IPS-18a (cell line): ENCODE measurements around the gene RCC2.
"Not testable (repeated sequence)": the region's sequence is repeated elsewhere in the genome, so short reads cannot be mapped to it uniquely, and the experiment has no call there.

Experiments used
- H3K27ac ChIP-seq: one replicate; pipeline ENCODE4 v1.5.1; 2013; ENCODE audit warnings: low read length
- H3K27me3 ChIP-seq: one replicate; pipeline ENCODE4 v1.6.1; 2013; ENCODE audit warnings: mild to moderate bottlenecking, low read length; ENCODE audit not compliant: control insufficient read depth, insufficient read depth
- H3K36me3 ChIP-seq: one replicate; pipeline ENCODE4 v1.6.1; 2013; ENCODE audit warnings: low read depth, low read length; ENCODE audit not compliant: control insufficient read depth
- H3K4me1 ChIP-seq: one replicate; pipeline ENCODE4 v1.6.1; 2013; ENCODE audit warnings: low read depth, low read length; ENCODE audit not compliant: control insufficient read depth
- H3K4me3 ChIP-seq: one replicate; pipeline ENCODE4 v1.5.1; 2013; ENCODE audit warnings: low read length
- H3K9ac ChIP-seq: one replicate; pipeline ENCODE4 v1.6.1; 2013; ENCODE audit warnings: mild to moderate bottlenecking, low read length, moderate library complexity
- H3K9me3 ChIP-seq: one replicate; pipeline ENCODE4 v1.6.1; 2013; ENCODE audit warnings: low read depth, low read length; ENCODE audit not compliant: control insufficient read depth

RCC2 gene

DNA sequence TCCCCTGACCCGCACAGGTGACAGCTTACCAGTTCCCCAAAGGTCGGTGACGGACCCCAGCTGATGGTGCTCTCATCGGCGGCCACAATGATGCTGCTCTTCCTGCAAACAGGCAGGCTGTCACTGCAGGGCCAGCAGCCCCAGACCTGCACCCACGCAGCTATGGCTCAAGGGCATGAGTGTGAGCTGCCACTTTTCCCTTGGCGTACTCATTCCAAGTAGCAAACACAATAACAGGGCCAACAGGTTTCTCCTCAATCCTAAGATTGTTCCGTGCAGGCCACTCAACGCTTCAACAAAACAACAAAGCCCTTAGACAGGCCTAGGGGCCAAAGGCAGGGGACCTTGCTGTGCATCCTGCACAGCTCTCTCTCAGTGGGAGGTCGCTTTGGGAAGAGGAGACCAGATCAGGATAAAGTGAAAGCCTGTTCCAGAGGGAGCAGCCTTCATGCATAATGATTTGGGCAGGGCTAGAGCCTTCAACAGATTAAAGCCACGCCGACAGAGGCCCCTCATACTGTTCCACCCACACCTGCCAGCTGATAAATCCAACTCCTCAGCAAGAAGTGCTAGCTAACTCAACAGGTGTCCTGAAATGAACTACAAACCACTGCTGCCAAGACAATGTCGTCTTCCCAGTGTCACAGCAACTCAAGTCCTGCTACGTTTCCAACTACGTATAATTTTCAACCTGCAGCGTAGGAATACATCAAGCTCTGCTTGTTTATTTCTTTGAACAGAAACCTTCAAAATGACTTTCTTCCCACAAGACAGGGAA lies 27.2 kb downstream of the RCC2 start:
- Histone ChIP-seq H3K4me3 (no peak overlapping the region), H3K27ac (no peak overlapping the region), H3K27me3 (no peaks in the 10 kb centered on the region), H3K36me3 (peaks cover 97% of the 10 kb centered on the region), H3K9ac (no peak overlapping the region), H3K9me3 (no peaks in the 10 kb centered on the region), H3K4me1 (peaks cover 4% of the 10 kb centered on the region)

DNA sequence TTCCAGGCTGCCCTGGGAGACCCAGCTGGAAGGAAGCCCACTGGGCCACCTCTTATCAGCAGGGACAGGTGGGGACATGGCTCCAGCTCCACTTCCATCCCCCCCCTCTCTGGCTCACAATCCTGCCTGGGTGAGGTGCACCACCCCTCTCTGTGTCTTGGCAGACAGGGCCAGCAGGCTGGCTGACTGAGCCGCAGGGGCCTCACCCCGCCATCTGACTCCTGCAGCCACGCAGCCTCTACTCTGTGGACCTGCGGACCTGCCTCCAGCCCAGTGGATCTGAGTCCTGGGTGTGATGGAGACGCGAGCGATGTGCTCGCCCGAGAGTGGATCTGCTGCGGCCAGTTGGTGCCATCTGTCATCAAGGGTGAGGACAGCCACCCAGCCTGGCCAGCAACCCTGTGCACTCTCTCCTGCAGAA lies 30.1 kb downstream of the RCC2 start:
- H3K27ac ChIP-seq: no peak overlapping the region
- H3K36me3 ChIP-seq: peaks cover 74% of the 10 kb centered on the region
- peaks cover 4% of the 10 kb centered on the region for H3K4me1 ChIP-seq
- no peak overlapping the region for H3K4me3 ChIP-seq
- H3K9ac ChIP-seq: no peak overlapping the region
- no peaks in the 10 kb centered on the region for H3K27me3 ChIP-seq
- no peaks in the 10 kb centered on the region for H3K9me3 ChIP-seq

DNA sequence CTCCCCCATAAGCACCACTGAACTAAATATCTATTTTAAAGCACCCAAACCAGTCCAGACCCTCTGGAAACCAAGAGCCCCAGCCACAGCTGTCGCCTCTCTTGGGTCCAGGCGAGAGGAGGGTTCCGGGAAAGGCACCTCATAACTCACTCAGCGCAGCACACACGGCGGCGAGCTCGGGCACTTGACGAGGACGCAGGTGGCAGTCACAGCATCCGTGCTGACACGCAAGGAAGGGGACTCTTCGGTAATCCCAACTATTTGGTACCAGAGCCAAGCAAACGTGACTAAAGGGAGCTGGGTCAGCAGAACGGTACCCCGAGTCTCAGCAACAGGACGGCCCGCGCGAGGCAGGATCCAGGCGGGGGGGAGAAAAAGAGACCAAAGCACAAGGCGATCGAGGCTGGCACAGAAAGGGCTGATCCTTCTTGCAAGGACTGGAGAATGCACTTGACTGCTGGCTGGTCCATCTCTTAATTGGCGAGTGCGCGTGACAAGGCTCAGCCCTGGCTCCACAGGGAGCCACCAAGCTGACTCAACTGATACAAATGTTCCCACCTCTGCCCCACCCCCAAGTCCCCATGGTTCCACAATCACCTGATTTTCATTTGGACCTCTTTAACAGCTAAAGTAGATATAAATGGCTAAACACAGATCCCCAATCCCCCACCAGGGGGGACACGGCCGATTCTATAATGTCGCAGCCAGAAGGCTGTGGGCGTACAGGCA lies 31.5 kb downstream of the RCC2 start:
- not testable (repeated sequence) for H3K27me3 ChIP-seq, H3K4me1 ChIP-seq, H3K4me3 ChIP-seq, H3K27ac ChIP-seq, H3K9me3 ChIP-seq, H3K9ac ChIP-seq
- H3K36me3 ChIP-seq: peaks cover 60% of the 10 kb centered on the region

DNA sequence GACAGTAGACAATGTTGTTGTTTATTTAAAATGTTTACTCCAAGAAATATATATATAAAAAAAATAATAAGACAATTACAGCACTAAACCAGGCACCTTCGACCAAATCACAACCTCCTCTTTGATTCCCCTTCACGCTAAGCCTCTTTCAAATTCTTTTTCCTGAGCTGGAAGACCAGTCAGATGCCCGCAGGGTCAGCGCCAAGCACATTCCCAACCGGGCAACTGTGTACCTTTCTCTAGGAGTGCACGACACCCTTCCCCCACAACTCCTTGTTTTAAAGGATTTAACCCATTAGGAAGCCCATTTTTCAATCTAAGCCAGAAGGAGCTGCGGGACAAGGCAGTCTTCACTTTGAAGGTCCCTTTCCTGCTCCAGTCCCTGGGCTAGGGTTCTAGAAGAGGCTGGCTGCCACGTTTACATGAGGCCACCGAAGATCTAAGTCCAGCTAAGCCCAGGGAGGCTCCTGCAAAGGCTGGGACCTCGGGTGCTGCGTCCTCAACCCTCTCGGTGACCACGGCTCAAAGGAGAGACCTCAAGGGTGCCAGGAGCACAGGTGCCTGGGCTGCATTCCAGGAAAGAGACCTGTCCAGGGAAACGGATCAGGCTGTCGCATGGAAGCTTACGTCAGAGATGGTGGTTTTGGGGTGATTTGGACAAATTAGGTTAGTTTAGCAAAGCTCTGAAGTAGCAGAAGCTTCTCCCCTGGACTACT lies 32.6 kb downstream of the RCC2 start:
- H3K27me3 ChIP-seq, H3K4me1 ChIP-seq: not testable (repeated sequence)
- peaks cover 50% of the 10 kb centered on the region for H3K36me3 ChIP-seq

DNA sequence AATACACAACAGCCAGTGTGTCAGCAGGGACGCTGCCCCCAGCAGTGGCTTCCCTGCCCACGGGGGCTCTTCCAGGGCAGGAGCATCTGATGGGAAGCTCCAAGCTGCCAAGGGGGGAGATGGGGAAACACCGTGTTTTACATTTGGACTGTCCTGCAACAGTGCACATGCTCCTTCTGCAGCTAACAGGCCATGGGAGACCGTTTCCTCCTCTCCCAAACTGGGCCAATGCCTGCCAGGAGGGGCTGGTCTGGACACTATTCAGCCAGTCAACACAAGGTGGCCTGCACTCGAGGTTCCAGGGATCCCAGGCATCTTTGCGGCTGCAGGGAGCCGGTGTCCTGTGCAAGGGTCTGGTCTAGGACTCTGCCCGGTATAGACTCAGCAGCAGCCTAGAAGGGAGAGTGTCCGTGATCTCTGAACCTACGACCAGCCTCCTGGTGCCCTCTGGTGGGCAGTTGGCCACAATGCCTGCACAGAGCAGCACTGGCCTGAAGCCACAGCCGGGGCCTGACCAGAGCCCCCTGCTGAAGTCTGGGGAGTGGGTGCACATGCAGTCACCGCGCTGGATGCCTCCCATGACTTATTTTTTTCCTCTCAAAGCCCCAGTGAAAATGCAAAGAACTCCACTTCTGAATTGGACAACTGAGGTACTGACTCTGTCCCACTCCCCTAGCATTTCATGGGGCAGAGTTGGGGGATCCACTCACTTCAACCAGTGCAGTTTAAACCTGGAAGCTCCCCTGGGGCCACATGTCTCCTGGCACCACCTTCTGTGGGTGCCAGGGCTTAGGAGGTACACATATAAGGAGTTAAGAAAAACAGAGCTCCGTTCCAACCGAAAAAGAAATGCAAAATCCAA lies 33.3 kb downstream of the RCC2 start:
- Histone ChIP-seq H3K27me3 (no peaks in the 10 kb centered on the region), H3K36me3 (peaks cover 42% of the 10 kb centered on the region), H3K9ac (no peak overlapping the region), H3K4me3 (no peak overlapping the region), H3K27ac (no peak overlapping the region), H3K4me1 (peaks cover 4% of the 10 kb centered on the region), H3K9me3 (no peaks in the 10 kb centered on the region)

More for the DNA sequence above, 32.6 kb downstream of the RCC2 start:
- H3K9ac ChIP-seq, H3K27ac ChIP-seq, H3K4me3 ChIP-seq, H3K9me3 ChIP-seq: not testable (repeated sequence)

DNA sequence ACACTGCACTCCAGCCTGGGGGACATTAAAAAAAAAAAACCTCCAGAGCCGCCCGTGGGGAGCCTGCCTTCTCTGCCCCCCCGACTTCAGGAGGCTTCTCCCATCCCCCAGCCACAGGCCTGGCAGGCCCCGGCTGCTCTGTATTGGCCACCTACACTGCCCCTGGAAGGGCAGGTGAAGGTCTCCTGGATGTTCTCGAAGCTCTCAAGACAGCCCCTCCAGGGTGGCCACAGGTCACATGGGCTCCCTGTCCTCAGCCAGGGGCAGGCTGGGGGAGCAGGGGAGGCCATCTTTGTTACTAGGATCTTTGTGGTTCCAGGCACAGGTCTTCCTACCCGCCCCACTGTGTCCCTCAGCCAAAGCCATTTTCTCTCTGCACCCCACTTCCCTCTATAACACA lies 34.7 kb downstream of the RCC2 start:
- H3K9me3 ChIP-seq: no peaks in the 10 kb centered on the region
- peaks cover 29% of the 10 kb centered on the region for H3K36me3 ChIP-seq
- H3K9ac ChIP-seq: no peak overlapping the region
- H3K4me1 ChIP-seq: peaks cover 4% of the 10 kb centered on the region
- no peak overlapping the region for H3K4me3 ChIP-seq
- no peaks in the 10 kb centered on the region for H3K27me3 ChIP-seq
- H3K27ac ChIP-seq: no peak overlapping the region

DNA sequence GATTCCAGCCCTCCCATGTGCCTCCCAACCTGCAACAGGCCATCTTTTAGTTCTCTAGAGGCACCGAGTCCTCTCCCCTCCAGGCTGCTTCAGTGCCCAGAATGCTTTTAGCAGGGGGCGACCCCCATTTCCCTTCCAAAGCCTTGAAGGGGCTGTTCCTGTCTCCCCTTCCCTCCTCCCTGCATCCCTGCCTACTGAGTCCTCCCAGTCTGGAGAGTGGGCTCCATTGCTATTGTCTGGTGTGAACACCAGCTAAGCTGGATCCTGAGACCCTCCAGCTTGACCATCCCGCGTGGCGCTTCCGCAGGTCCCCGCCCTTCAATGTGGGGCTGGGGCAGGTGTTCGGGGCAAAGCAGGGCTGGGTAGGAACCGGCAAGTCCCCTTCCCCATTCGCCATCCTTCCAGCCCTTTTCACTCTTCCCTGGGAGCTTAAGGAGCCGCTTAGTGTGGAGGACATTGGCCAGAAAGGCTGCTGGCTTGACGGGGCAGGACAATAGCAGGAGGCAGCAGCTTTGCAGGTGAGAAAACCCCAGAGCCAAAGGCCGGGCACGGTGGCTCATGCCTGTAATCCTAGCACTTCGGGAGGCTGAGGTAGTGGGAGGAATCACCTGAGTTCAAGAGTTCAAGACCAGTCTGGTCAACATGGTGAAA lies 35.3 kb downstream of the RCC2 start:
- H3K36me3 ChIP-seq: peaks cover 22% of the 10 kb centered on the region
- H3K9ac ChIP-seq: no peak overlapping the region
- no peak overlapping the region for H3K4me3 ChIP-seq
- H3K4me1 ChIP-seq: peaks cover 4% of the 10 kb centered on the region
- no peaks in the 10 kb centered on the region for H3K27me3 ChIP-seq
- no peaks in the 10 kb centered on the region for H3K9me3 ChIP-seq
- H3K27ac ChIP-seq: no peak overlapping the region

DNA sequence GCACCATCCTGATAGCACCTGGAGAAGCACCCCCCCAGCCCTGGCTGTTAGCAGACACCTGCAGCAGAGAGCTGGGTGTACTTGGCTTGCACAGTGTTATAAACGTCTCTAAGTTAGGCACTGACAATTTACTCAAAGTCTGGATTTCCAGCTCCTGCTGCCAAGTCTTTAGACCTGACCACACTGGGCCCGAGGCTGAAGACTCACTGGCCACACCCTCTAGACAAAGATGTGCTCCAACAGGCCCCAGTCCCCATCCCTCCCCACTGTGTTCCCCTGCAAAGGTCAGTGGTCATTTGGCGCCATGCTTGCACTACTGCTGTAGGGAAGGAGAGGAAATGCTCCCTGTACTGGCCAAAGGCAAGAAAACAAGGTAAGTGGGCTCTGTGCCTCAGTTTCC lies 36.4 kb downstream of the RCC2 start:
- no peaks in the 10 kb centered on the region for H3K9me3 ChIP-seq
- no peak overlapping the region for H3K9ac ChIP-seq
- peaks cover 11% of the 10 kb centered on the region for H3K36me3 ChIP-seq
- H3K27me3 ChIP-seq: no peaks in the 10 kb centered on the region
- no peaks in the 10 kb centered on the region for H3K4me1 ChIP-seq
- no peak overlapping the region for H3K27ac ChIP-seq
- no peak overlapping the region for H3K4me3 ChIP-seq

DNA sequence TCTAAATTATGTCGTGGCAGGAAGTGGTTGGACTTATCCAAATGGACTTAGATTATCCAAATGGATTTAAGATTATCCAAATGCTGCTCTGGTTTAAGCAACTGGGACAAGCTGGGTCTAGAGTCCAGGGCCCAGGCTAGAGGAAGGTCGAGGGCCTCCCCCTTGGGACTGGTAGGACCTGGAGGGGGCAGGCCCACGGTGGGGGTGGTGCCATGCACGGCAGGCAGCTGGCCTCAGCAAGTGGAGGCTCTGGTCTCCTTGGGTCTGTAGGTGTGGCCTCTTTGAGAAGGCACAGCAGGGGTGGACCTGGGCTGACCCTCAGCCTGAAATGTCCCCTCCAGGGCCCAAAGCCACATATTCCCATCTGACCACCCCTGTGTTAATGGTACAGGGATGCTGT lies 37.6 kb downstream of the RCC2 start:
- no peaks in the 10 kb centered on the region for H3K4me1 ChIP-seq
- H3K9ac ChIP-seq: no peak overlapping the region
- no peaks in the 10 kb centered on the region for H3K9me3 ChIP-seq
- no peak overlapping the region for H3K27ac ChIP-seq
- no peaks in the 10 kb centered on the region for H3K27me3 ChIP-seq
- H3K36me3 ChIP-seq: peaks cover under 1% of the 10 kb centered on the region
- no peak overlapping the region for H3K4me3 ChIP-seq

DNA sequence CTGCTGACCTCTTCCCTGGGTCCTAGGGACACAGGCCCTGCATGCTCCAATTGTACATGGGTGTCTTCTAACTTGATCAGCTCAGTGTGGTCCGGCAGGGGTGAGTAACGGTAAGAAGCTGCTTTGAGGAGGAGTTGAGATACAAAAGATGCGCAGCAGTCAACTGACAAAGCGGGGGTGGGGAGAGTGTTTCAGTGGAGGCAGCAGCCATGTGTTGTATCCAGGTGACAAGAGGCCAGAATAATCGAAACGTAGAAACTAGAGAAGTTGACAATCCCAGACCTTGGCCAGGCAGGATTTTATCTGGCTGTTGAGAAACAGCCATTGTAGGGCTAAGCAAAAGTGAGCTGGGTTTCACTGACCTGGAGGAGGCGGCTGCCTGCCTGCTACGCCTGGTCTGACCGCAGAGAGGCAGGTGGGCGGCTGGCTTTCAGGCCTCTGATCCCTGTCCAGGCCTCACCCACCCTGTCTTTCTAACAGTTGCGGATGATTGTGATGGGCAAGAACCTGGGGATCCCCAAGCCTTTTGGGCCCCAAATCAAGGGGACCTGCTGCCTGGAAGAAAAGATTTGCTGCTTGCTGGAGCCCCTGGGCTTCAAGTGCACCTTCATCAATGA lies 38.6 kb downstream of the RCC2 start:
- no peak overlapping the region for H3K9ac ChIP-seq
- H3K36me3 ChIP-seq: no peaks in the 10 kb centered on the region
- no peaks in the 10 kb centered on the region for H3K27me3 ChIP-seq
- no peak overlapping the region for H3K27ac ChIP-seq
- H3K4me3 ChIP-seq: no peak overlapping the region
- no peaks in the 10 kb centered on the region for H3K4me1 ChIP-seq
- H3K9me3 ChIP-seq: no peaks in the 10 kb centered on the region
